SK-N-MC (cell line): ENCODE data around the gene LY6G6C.

Experiments
- EZH2 ChIP-seq: fragments of 200-600 bp; sonication (generic); IDR thresholded peaks from one replicate; pipeline ENCODE4 v1.6.1; 2017; ENCODE audit warnings: antibody characterized with exemption
- POLR2AphosphoS5 ChIP-seq: IDR thresholded peaks from 2 replicates; pipeline ENCODE4 v1.6.1; 2012; ENCODE audit warnings: mild to moderate bottlenecking, low read depth, low read length, borderline replicate concordance

- TF ChIP-seq EZH2: no peak
- TF ChIP-seq POLR2AphosphoS5: no peak
These were observed 30.5 kb downstream of the LY6G6C start for GRCh38 chr6:31691078-31691463.
